GM23338 (cell line): ENCODE data around the gene BUB1. TPM values are rescaled to one million over a fixed set of nuclear protein-coding genes. Genes with fewer than 3 reads are reported as not detected.

ENCODE experiments used
- ATAC-seq: fragments of 200-7000 bp; cut with Tn5 transposase; 3 replicates; pipeline ENCODE4 v1.9.1; 2020
- DNase-seq: peaks from one replicate; pipeline ENCODE4 v3.0.0-alpha.2; 2015; ENCODE audit warnings: low spot score
- H2AFZ ChIP-seq: fragments of 200-600 bp; sonication (generic); 2 replicates; pipeline ENCODE4 v1.8.0; 2016; ENCODE audit warnings: antibody characterized with exemption, mild to moderate bottlenecking, moderate library complexity
- H3F3A ChIP-seq: fragments of 200-600 bp; sonication (generic); replicated peaks from 2 replicates; pipeline ENCODE4 v1.8.0; 2017; ENCODE audit warnings: antibody characterized with exemption, mixed run types, low read depth
- H3K27ac ChIP-seq: fragments of 200-600 bp; sonication (generic); 2 replicates; pipeline ENCODE4 v1.6.1; 2016; ENCODE audit warnings: low read depth
- H3K27me3 ChIP-seq: fragments of 200-600 bp; sonication (generic); 2 replicates; pipeline ENCODE4 v1.8.0; 2016; ENCODE audit warnings: mild to moderate bottlenecking, mixed run types, moderate library complexity; ENCODE audit not compliant: insufficient read depth
- H3K36me3 ChIP-seq: fragments of 200-600 bp; sonication (generic); 2 replicates; pipeline ENCODE4 v1.8.0; 2016; ENCODE audit warnings: mild to moderate bottlenecking; ENCODE audit not compliant: insufficient read depth
- H3K4me1 ChIP-seq: fragments of 200-600 bp; sonication (generic); 2 replicates; pipeline ENCODE4 v1.8.0; 2016; ENCODE audit warnings: mild to moderate bottlenecking, moderate library complexity; ENCODE audit not compliant: insufficient read depth
- H3K4me2 ChIP-seq: fragments of 200-600 bp; sonication (generic); 2 replicates; pipeline ENCODE4 v1.7.1; 2017; ENCODE audit warnings: mixed run types
- H3K4me3 ChIP-seq: fragments of 200-600 bp; sonication (generic); 2 replicates; pipeline ENCODE4 v1.6.1; 2016; ENCODE audit warnings: mixed run types
- H3K79me2 ChIP-seq: fragments of 200-600 bp; sonication (generic); replicated peaks from 2 replicates; pipeline ENCODE4 v1.8.0; 2017; ENCODE audit warnings: mild to moderate bottlenecking; ENCODE audit not compliant: insufficient read depth
- H3K9me2 ChIP-seq: fragments of 200-600 bp; sonication (generic); 2 replicates; pipeline ENCODE4 v1.8.0; 2017; ENCODE audit not compliant: insufficient read depth
- H4K20me1 ChIP-seq: fragments of 200-600 bp; sonication (generic); replicated peaks from 2 replicates; pipeline ENCODE4 v1.8.0; 2017; ENCODE audit warnings: mild to moderate bottlenecking; ENCODE audit not compliant: insufficient read depth
- H3K27ac Mint-ChIP-seq: 2 replicates; pipeline ENCODE4 v1.8.0; 2020; ENCODE audit warnings: inconsistent platforms, mild to moderate bottlenecking, moderate library complexity, mixed read lengths
- H3K27me3 Mint-ChIP-seq: 3 replicates; pipeline ENCODE4 v1.8.0; 2022; ENCODE audit warnings: low read depth, mild to moderate bottlenecking, moderate library complexity, mixed read lengths, inconsistent platforms; ENCODE audit not compliant: insufficient read depth, poor library complexity
- H3K36me3 Mint-ChIP-seq: 3 replicates; pipeline ENCODE4 v1.8.0; 2021; ENCODE audit warnings: low read depth, mild to moderate bottlenecking, inconsistent platforms, moderate library complexity, mixed read lengths
- H3K4me1 Mint-ChIP-seq: 3 replicates; pipeline ENCODE4 v1.8.0; 2020; ENCODE audit warnings: mild to moderate bottlenecking, inconsistent platforms, mixed read lengths
- H3K4me3 Mint-ChIP-seq: 3 replicates; pipeline ENCODE4 v1.8.0; 2021; ENCODE audit warnings: moderate library complexity, mild to moderate bottlenecking, inconsistent platforms, mixed read lengths
- H3K9me3 Mint-ChIP-seq: 3 replicates; pipeline ENCODE4 v1.8.0; 2020; ENCODE audit warnings: moderate library complexity, mild to moderate bottlenecking, inconsistent platforms, mixed read lengths
- CREB1 ChIP-seq: fragments of 250-450 bp; sonication (Bioruptor Pico); IDR thresholded peaks from 2 replicates; pipeline ENCODE4 v1.5.0; 2020; ENCODE audit warnings: low read depth, mild to moderate bottlenecking, moderate library complexity
- CTCF ChIP-seq, 2 experiments: fragments of 200-600 bp in 1 of 2; sonication (generic) in 1 of 2; conservative IDR thresholded peaks; 2 replicates each; pipeline versions ENCODE4 v1.5.1 to v1.6.1; 2016 to 2017; ENCODE audit warnings: antibody characterized with exemption in 2 of 2, low read depth in 2 of 2, mild to moderate bottlenecking in 2 of 2, moderate library complexity in 1 of 2
- ETS1 ChIP-seq: IDR thresholded peaks from 2 replicates; pipeline ENCODE4 v1.6.1; 2016; ENCODE audit warnings: antibody characterized with exemption
- EZH2 ChIP-seq: fragments of 200-600 bp; sonication (generic); IDR thresholded peaks from one replicate; pipeline ENCODE4 v1.8.0; 2017; ENCODE audit warnings: antibody characterized with exemption, mild to moderate bottlenecking, low read depth; ENCODE audit not compliant: unreplicated experiment
- EZH2phosphoT487 ChIP-seq: fragments of 200-600 bp; sonication (generic); IDR thresholded peaks from one replicate; pipeline ENCODE4 v1.8.1; 2018; ENCODE audit warnings: antibody characterized with exemption; ENCODE audit not compliant: unreplicated experiment
- JUNB ChIP-seq: IDR thresholded peaks from one replicate; pipeline ENCODE4 v1.6.1; 2016; ENCODE audit warnings: antibody characterized with exemption; ENCODE audit not compliant: unreplicated experiment
- NANOG ChIP-seq: IDR thresholded peaks from 2 replicates; pipeline ENCODE4 v1.6.1; 2016; ENCODE audit warnings: antibody characterized with exemption, borderline replicate concordance
- POLR2AphosphoS5 ChIP-seq: IDR thresholded peaks from 2 replicates; pipeline ENCODE4 v1.6.1; 2016; ENCODE audit warnings: antibody characterized with exemption, low read depth
- REST ChIP-seq: IDR thresholded peaks from one replicate; pipeline ENCODE4 v1.6.1; 2018; ENCODE audit warnings: antibody characterized with exemption; ENCODE audit not compliant: unreplicated experiment
- STAT1 ChIP-seq: IDR thresholded peaks from one replicate; pipeline ENCODE4 v1.6.1; 2016; ENCODE audit warnings: antibody characterized with exemption; ENCODE audit not compliant: unreplicated experiment
- ZNF114 ChIP-seq: fragments of 250-450 bp; sonication (Bioruptor Pico); IDR thresholded peaks from 2 replicates; pipeline ENCODE4 v1.5.0; 2020; ENCODE audit warnings: mild to moderate bottlenecking, moderate library complexity
- ZNF331 ChIP-seq: fragments of 250-450 bp; sonication (Bioruptor Pico); IDR thresholded peaks from 2 replicates; pipeline ENCODE4 v1.5.0; 2020; ENCODE audit warnings: low read depth, mild to moderate bottlenecking, moderate library complexity
- ZNF462 ChIP-seq: fragments of 250-450 bp; sonication (Bioruptor Pico); IDR thresholded peaks from 2 replicates; pipeline ENCODE4 v1.5.0; 2020; ENCODE audit warnings: mild to moderate bottlenecking, moderate library complexity
- polyA plus RNA-seq: library from polyadenylated mRNA; unstranded; fragments of >200 nt; fragmentation: Nextera tagmentation; extraction: Ambion mirVana; gene quantifications from 2 replicates; pipeline ENCODE4 v1.2.1, GENCODE V29; 2016
- total RNA-seq: library from RNA; depleted of rRNA; stranded (reverse); fragments of >200 nt; shearing (Covaris generic); gene quantifications from 2 replicates; pipeline ENCODE4 v1.2.3, GENCODE V29; 2014

Gene BUB1
- total and polyA plus RNA-seq, 2 experiments from 2014 or later: 59.4 to 184 TPM

- H3K79me2 ChIP-seq: no peaks in the 10 kb centered on the region
- no peak overlapping the region for H3K4me3 ChIP-seq
- no peak overlapping the region for H3K4me2 ChIP-seq
- Mint-ChIP-seq H3K27ac (no peak overlapping the region), H3K27me3 (peaks cover 6% of the 10 kb centered on the region), H3K4me3 (no peak overlapping the region), H3K9me3 (no peaks in the 10 kb centered on the region), H3K4me1 (no peaks in the 10 kb centered on the region), H3K36me3 (no peaks in the 10 kb centered on the region)
- no peak for ATAC-seq
- H3K36me3 ChIP-seq: no peaks in the 10 kb centered on the region
- H3K9me2 ChIP-seq: no peaks in the 10 kb centered on the region
- H3K27me3 ChIP-seq: no peaks in the 10 kb centered on the region
- no peaks in the 10 kb centered on the region for H3K4me1 ChIP-seq
- H3F3A ChIP-seq: no peaks in the 10 kb centered on the region
- no peak for TF ChIP-seq EZH2phosphoT487
- TF ChIP-seq ZNF331 (CRISPR knock-in tag): no peak
- no peak for TF ChIP-seq REST
- no peak for TF ChIP-seq CREB1
- no peak for TF ChIP-seq ZNF114 (CRISPR knock-in tag)
- no peak for TF ChIP-seq ZNF462
- TF ChIP-seq ETS1: no peak
- no peak for TF ChIP-seq JUNB
- no peak for TF ChIP-seq POLR2AphosphoS5
- no peak for TF ChIP-seq CTCF (conservative IDR thresholded peaks at IDR 0.05; ENCODE audit: low read depth in 2 of 2)
- TF ChIP-seq EZH2: no peak
- no peak for TF ChIP-seq STAT1
- TF ChIP-seq NANOG: no peak
- no peak overlapping the region for H3K27ac ChIP-seq
- H2AFZ ChIP-seq: no peak overlapping the region
- DNase-seq: no peak
- no peaks in the 10 kb centered on the region for H4K20me1 ChIP-seq
Observed at GRCh38 chr2:110718382-110718781, 40.5 kb upstream of the BUB1 start.
